Raji (cell line): ENCODE results near the gene ZGLP1.

Source experiments
- POLR2A ChIP-seq: IDR thresholded peaks from 2 replicates; pipeline ENCODE4 v1.6.1; 2011; ENCODE audit warnings: low read depth, low read length, control low read depth; ENCODE audit not compliant: insufficient read depth

The ZGLP1 gene

GRCh38 chr19:10332965-10333757 is 23.5 kb upstream of the ZGLP1 start, which contains the start of gene RAVER1:
Gene RAVER1 (minus strand): TSS chr19:10333529. CDS start chr19:10333507, 22 bp downstream.
- TF ChIP-seq POLR2A = peak; percentile 83

GRCh38 chr19:10332158-10332964 is 22.7 kb upstream of the ZGLP1 start:
- TF ChIP-seq POLR2A = no peak

- TF ChIP-seq POLR2A = no peak
Observed at GRCh38 chr19:10329555-10329954, 19.9 kb upstream of the ZGLP1 start.

- no peak for TF ChIP-seq POLR2A
Observed at GRCh38 chr19:10328558-10329429, 19.2 kb upstream of the ZGLP1 start.

GRCh38 chr19:10327793-10328192 is 18.2 kb upstream of the ZGLP1 start:
- TF ChIP-seq POLR2A = no peak

- TF ChIP-seq POLR2A = no peak
Observed at GRCh38 chr19:10325732-10326131, 16.1 kb upstream of the ZGLP1 start.

GRCh38 chr19:10321874-10322835 is 12.5 kb upstream of the ZGLP1 start:
- no peak for TF ChIP-seq POLR2A

GRCh38 chr19:10321417-10321797 is 11.8 kb upstream of the ZGLP1 start:
- no peak for TF ChIP-seq POLR2A

GRCh38 chr19:10320602-10321416 is 11.2 kb upstream of the ZGLP1 start:
- no peak for TF ChIP-seq POLR2A

- no peak for TF ChIP-seq POLR2A
Observed at GRCh38 chr19:10318807-10319682, 9.4 kb upstream of the ZGLP1 start.

- no peak for TF ChIP-seq POLR2A
Observed at GRCh38 chr19:10317857-10318462, 8.3 kb upstream of the ZGLP1 start.

GRCh38 chr19:10317045-10317856 is 7.6 kb upstream of the ZGLP1 start:
- TF ChIP-seq POLR2A = no peak
